ENCODE measurements around the gene PEAR1. TPM values are rescaled to one million over a fixed set of nuclear protein-coding genes. Genes with fewer than 3 reads are reported as not detected.

The PEAR1 gene
- total RNA-seq, 1 donor from 2014 or later = 0.41 TPM

DNA sequence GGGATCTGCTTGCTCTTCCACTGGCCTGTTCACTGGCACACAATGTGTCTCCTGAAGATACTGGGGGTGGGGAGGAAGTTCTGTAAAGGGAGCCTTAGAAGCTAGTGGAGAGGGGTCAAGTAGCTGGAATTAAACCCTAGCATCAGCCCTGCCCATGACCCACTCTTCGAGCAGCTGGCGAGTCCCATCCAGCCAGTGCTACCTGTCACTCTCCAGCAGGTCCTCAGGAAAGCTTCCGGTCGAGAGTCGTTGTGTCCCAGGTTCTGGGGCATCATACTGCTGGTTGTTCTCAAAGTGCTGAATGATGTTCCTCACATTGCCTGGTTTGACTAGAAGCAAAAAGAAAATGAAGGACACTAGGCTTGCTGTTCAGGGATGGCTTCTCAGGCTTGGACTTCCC, 57.9 kb downstream of the PEAR1 start:
- DNase-seq (ENCODE audit: low spot score in 2 of 2) (no peak), FAIRE-seq (no peak)

GRCh38 chr1:156953571-156953970, 60.1 kb downstream of the PEAR1 start:
- FAIRE-seq = no peak
- DNase-seq (ENCODE audit: low spot score in 2 of 2) = no peak

DNA sequence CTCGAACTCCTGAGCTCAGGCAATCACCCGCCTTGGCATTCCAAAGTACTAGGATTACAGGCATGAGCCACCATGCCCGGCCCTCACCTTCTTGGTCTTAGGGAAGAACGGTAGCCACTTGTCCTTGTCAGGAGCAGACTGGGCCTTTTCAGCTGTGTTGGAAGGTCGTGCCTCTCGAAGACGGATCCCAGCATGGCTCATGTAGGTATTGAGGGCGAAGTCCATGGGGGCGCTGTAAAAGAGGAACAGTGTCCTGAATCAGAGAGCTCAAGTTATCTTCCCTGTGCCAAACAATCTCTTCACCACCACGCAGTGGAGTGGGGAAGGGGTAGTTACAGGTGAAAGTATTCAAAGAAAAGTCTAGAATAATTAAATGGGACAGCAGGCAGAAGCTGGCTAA, 62.8 kb downstream of the PEAR1 start:
- DNase-seq (ENCODE audit: low spot score in 2 of 2) (no peak), FAIRE-seq (no peak)

DNA sequence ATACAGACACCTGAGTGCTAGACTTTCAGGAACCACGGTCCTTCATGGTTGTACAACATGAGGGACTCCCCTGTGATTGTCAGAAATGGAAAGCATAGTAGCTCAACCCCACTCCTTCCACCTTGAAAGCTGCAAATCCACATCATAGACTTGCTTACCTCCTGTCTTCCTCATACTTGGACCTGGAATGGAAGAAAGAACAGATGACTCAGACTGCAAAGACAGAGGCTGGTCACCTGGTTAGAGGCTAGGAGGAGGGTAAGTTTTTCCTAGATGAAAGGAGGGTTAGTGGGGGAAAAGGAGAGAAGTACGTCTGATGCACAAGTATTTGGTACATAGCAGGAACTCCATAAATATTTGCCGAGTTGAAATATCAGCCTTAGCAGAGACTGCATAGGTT, 64.1 kb downstream of the PEAR1 start:
- no peak for FAIRE-seq
- no peak for DNase-seq (ENCODE audit: low spot score in 2 of 2)

DNA sequence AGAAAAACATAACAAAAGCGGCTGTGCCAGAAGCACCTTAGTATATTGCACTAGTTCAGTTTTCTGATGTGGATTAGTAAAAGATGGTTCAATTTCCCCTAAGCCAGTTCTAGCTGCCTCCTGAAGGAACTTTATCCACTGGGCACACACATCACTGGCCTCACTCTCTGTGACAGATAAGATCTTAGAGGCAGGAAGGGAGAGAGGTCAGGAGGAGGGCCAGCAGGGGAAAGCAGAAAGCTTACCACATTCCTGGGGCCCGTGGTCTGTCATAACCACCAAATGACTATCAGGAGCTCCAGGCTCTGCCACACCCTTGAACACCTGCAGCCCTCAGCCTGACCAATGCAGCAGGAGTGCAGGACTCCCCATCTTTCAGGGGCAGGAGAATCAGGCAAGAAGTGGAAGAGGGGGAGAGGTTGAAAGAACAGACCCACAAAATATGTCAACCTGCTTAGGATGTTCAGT, 64.8 kb downstream of the PEAR1 start:
- no peak for FAIRE-seq
- no peak for DNase-seq (ENCODE audit: low spot score in 2 of 2)

DNA sequence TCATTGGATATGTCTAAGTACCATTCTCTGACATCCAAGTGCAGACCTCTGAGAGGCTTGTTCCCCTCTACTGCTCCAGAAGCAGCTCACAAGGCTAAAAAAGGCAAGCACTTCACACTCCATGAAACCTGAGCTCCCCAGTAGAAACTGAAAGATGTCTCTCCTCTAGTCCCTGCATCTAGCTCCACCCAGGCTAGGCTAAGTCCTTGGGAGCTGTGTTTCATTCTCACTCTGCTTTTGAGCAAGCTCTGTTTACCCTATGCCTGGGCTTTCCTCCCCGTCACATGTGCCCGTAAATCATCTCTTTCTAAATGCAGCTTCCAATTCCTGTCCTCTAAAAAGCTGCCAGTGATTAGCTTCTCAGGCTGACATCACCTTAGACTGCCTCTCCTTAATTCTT, 65.9 kb downstream of the PEAR1 start:
- FAIRE-seq = no peak
- no peak for DNase-seq (ENCODE audit: low spot score in 2 of 2)

GRCh38 chr1:156959925-156960324, 66.4 kb downstream of the PEAR1 start:
- DNase-seq (ENCODE audit: low spot score in 2 of 2) (no peak), FAIRE-seq (no peak)

- FAIRE-seq = no peak
- DNase-seq (ENCODE audit: low spot score in 2 of 2) = no peak
Measured at GRCh38 chr1:156961709-156962108, 68.2 kb downstream of the PEAR1 start.

GRCh38 chr1:156963621-156964020, 70.1 kb downstream of the PEAR1 start:
- FAIRE-seq (no peak), DNase-seq (ENCODE audit: low spot score in 2 of 2) (no peak)

GRCh38 chr1:156964441-156964840, 70.9 kb downstream of the PEAR1 start:
- FAIRE-seq = no peak
- DNase-seq (ENCODE audit: low spot score in 2 of 2) = no peak

Small RNA genes lying within 50 kb of the gene (small RNA-seq; reads per million reads assigned to genes)
- gene MIR765 = not detected

Other genes starting within 250 kb of the PEAR1 start
- gene NES, start 216.3 kb upstream of the PEAR1 start, total RNA-seq = 43.2 TPM
- 7.7 TPM for gene CRABP2, start 188.1 kb upstream of the PEAR1 start, total RNA-seq
- 5.7 TPM for gene METTL25B, start 165.2 kb upstream of the PEAR1 start, total RNA-seq
- 7.3 TPM for gene ISG20L2, start 165.0 kb upstream of the PEAR1 start, total RNA-seq
- gene MRPL24, start 152.6 kb upstream of the PEAR1 start, total RNA-seq = 14.7 TPM
- 63.6 TPM for gene HDGF, start 142.0 kb upstream of the PEAR1 start, total RNA-seq
- 14.3 TPM for gene PRCC, start 126.2 kb upstream of the PEAR1 start, total RNA-seq
- 0.41 TPM for gene SH2D2A, start 76.9 kb upstream of the PEAR1 start, total RNA-seq
- gene INSRR, start 34.6 kb upstream of the PEAR1 start, total RNA-seq = under 0.01 TPM
- 0.41 TPM for gene NTRK1, start 32.9 kb upstream of the PEAR1 start, total RNA-seq
- not detected for gene LRRC71, start 26.9 kb downstream of the PEAR1 start, total RNA-seq
- gene ARHGEF11, start 152.0 kb downstream of the PEAR1 start, total RNA-seq = 41.6 TPM
- under 0.01 TPM for gene ETV3L, start 206.1 kb downstream of the PEAR1 start, total RNA-seq
- gene ETV3, start 244.7 kb downstream of the PEAR1 start, total RNA-seq = 14.3 TPM

Measured in frontal cortex (tissue), 4 donors.